GM19099 (cell line): ENCODE data around the gene COL11A1.

Experiments used
- POLR2A ChIP-seq: IDR thresholded peaks from 3 replicates; pipeline ENCODE4 v1.6.1; 2011; ENCODE audit warnings: low read depth; ENCODE audit not compliant: insufficient read length; ENCODE audit errors: extremely low read depth

COL11A1 gene

GRCh38 chr1:102836991-102837390 lies 271.3 kb downstream of the COL11A1 start:
- TF ChIP-seq POLR2A = no peak

GRCh38 chr1:102834688-102835320 lies 273.5 kb downstream of the COL11A1 start:
- TF ChIP-seq POLR2A = no peak

- TF ChIP-seq POLR2A = no peak
Measured at GRCh38 chr1:102833151-102833550, 275.2 kb downstream of the COL11A1 start.
